ENCODE measurements around the gene JPT2. TPM values are rescaled to one million over a fixed set of nuclear protein-coding genes. Genes with fewer than 3 reads are reported as not detected.

Gene JPT2
- total and polyA plus RNA-seq, 2 experiments from 2014 or later: 43.8 to 139 TPM

- H3K27me3 ChIP-seq (ENCODE audit: insufficient read depth): no peaks in the 10 kb centered on the region
- no peak overlapping the region for H3K4me3 ChIP-seq
- TF ChIP-seq ZNF114 (CRISPR knock-in tag; IDR thresholded peaks at IDR 0.05): no peak
- Mint-ChIP-seq H3K27ac (no peak overlapping the region), H3K27me3 (ENCODE audit: insufficient read depth, low read depth, poor library complexity) (peaks cover 10% of the 10 kb centered on the region), H3K4me3 (no peak overlapping the region), H3K4me1 (no peaks in the 10 kb centered on the region), H3K9me3 (peaks cover 3% of the 10 kb centered on the region; the same call in 2 of the 3 replicates), H3K36me3 (ENCODE audit: low read depth) (peaks cover 16% of the 10 kb centered on the region)
- H4K20me1 ChIP-seq (replicated peaks; ENCODE audit: insufficient read depth): no peaks in the 10 kb centered on the region
- H3K27ac ChIP-seq (ENCODE audit: low read depth): no peak overlapping the region
- no peaks in the 10 kb centered on the region for H3K79me2 ChIP-seq (replicated peaks; ENCODE audit: insufficient read depth)
- H3K9me2 ChIP-seq (ENCODE audit: insufficient read depth): no peaks in the 10 kb centered on the region
- H3K4me1 ChIP-seq (ENCODE audit: insufficient read depth): no peaks in the 10 kb centered on the region
- no peak; the same call in 2 of the 3 replicates for ATAC-seq
- DNase-seq (ENCODE audit: low spot score): no peak
- H3K36me3 ChIP-seq (ENCODE audit: insufficient read depth): no peaks in the 10 kb centered on the region; the same call in 1 of the 2 replicates
- H3F3A ChIP-seq (replicated peaks; ENCODE audit: low read depth): no peaks in the 10 kb centered on the region
- no peak overlapping the region for H2AFZ ChIP-seq
- no peak overlapping the region for H3K4me2 ChIP-seq
Observed at GRCh38 chr16:1745181-1745899, 67.3 kb downstream of the JPT2 start.

GRCh38 chr16:1745900-1746692 lies 68.0 kb downstream of the JPT2 start:
- DNase-seq (ENCODE audit: low spot score) (peak; percentile 31), ATAC-seq (no peak)

More at GRCh38 chr16:1745900-1746692, 68.0 kb downstream of the JPT2 start:
- Histone ChIP-seq H3K27me3 (ENCODE audit: insufficient read depth) (no peaks in the 10 kb centered on the region), H2AFZ (no peak overlapping the region), H3K27ac (ENCODE audit: low read depth) (no peak overlapping the region), H3K4me1 (ENCODE audit: insufficient read depth) (no peaks in the 10 kb centered on the region), H3K4me2 (no peak overlapping the region), H3K9me2 (ENCODE audit: insufficient read depth) (no peaks in the 10 kb centered on the region), H4K20me1 (replicated peaks; ENCODE audit: insufficient read depth) (no peaks in the 10 kb centered on the region), H3K79me2 (replicated peaks; ENCODE audit: insufficient read depth) (no peaks in the 10 kb centered on the region), H3K4me3 (no peak overlapping the region), H3F3A (replicated peaks; ENCODE audit: low read depth) (no peaks in the 10 kb centered on the region), H3K36me3 (ENCODE audit: insufficient read depth) (no peaks in the 10 kb centered on the region; the same call in 1 of the 2 replicates)
- peaks cover 3% of the 10 kb centered on the region; the same call in 2 of the 3 replicates for H3K9me3 Mint-ChIP-seq
- TF ChIP-seq ETS1 (IDR thresholded peaks at IDR 0.05) (no peak), ZNF331 (CRISPR knock-in tag; IDR thresholded peaks at IDR 0.05; ENCODE audit: low read depth) (no peak), CTCF (conservative IDR thresholded peaks at IDR 0.05; ENCODE audit: low read depth in 2 of 2) (no peak), ZNF462 (CRISPR knock-in tag; IDR thresholded peaks at IDR 0.05) (no peak), POLR2AphosphoS5 (IDR thresholded peaks at IDR 0.05; ENCODE audit: low read depth) (no peak), EZH2phosphoT487 (IDR thresholded peaks at IDR 0.05; ENCODE audit: unreplicated experiment) (no peak), ZNF114 (CRISPR knock-in tag; IDR thresholded peaks at IDR 0.05) (no peak), JUNB (IDR thresholded peaks at IDR 0.05; ENCODE audit: unreplicated experiment) (no peak), STAT1 (IDR thresholded peaks at IDR 0.05; ENCODE audit: unreplicated experiment) (no peak)
- H3K4me1 Mint-ChIP-seq: no peaks in the 10 kb centered on the region
- H3K36me3 Mint-ChIP-seq (ENCODE audit: low read depth): peaks cover 16% of the 10 kb centered on the region
- peaks cover 10% of the 10 kb centered on the region for H3K27me3 Mint-ChIP-seq (ENCODE audit: insufficient read depth, low read depth, poor library complexity)
- no peak overlapping the region for H3K4me3 Mint-ChIP-seq
- H3K27ac Mint-ChIP-seq: no peak overlapping the region
